CD4-positive, CD25-positive, alpha-beta regulatory T cell (primary cell): ENCODE results near the gene GULP1. TPM values are rescaled to one million over a fixed set of nuclear protein-coding genes. Genes with fewer than 3 reads are reported as not detected.
"Not testable (repeated sequence)": the region's sequence is repeated elsewhere in the genome, so short reads cannot be mapped to it uniquely, and the experiment has no call there.

ENCODE experiments used
- ATAC-seq, 2 donors: fragments of 150-1000 bp; cut with Tn5 transposase; one replicate each; pipeline ENCODE4 v1.10.0; 2021; ENCODE audit warnings: low read depth in 2 of 2, moderate number of reproducible peaks in 2 of 2, moderate library complexity in 1 of 2
- DNase-seq, 3 donors: peaks; one replicate each; pipeline versions ENCODE4 v3.0.0 to v3.0.0-alpha.2; 2012 to 2022; ENCODE audit warnings: mixed read lengths in 1 of 3
- H3K27ac ChIP-seq: one replicate; pipeline ENCODE4 v1.7.0; 2013; ENCODE audit warnings: mild to moderate bottlenecking, low read length; ENCODE audit not compliant: insufficient read depth, poor library complexity, severe bottlenecking
- H3K27me3 ChIP-seq: one replicate; pipeline ENCODE4 v1.7.0; 2013; ENCODE audit warnings: low read length; ENCODE audit not compliant: control insufficient read depth, insufficient read depth
- H3K36me3 ChIP-seq: one replicate; pipeline ENCODE4 v1.7.0; 2013; ENCODE audit warnings: mild to moderate bottlenecking, low read length, moderate library complexity; ENCODE audit not compliant: control insufficient read depth, insufficient read depth
- H3K4me1 ChIP-seq: 2 replicates; pipeline ENCODE4 v1.7.0; 2013; ENCODE audit warnings: mild to moderate bottlenecking, low read length; ENCODE audit not compliant: insufficient read depth, control insufficient read depth, poor library complexity, severe bottlenecking
- H3K4me3 ChIP-seq: one replicate; pipeline ENCODE4 v1.7.0; 2013; ENCODE audit warnings: low read depth, mild to moderate bottlenecking, low read length, moderate library complexity
- H3K9me3 ChIP-seq, 2 experiments: 1 replicate in 1 of 2; 2 replicates in 1 of 2; pipeline ENCODE4 v1.7.0; 2013; ENCODE audit warnings: low read length in 2 of 2, mild to moderate bottlenecking in 1 of 2, moderate library complexity in 1 of 2; ENCODE audit not compliant: control insufficient read depth in 2 of 2
- H3K27ac Mint-ChIP-seq, 3 donors: one replicate each; pipeline ENCODE4 v1.8.0; 2020 to 2022; ENCODE audit warnings: mild to moderate bottlenecking in 3 of 3, mixed read lengths in 3 of 3, moderate library complexity in 2 of 3
- H3K27me3 Mint-ChIP-seq: one replicate; pipeline ENCODE4 v1.8.0; 2022; ENCODE audit warnings: mild to moderate bottlenecking, mixed read lengths
- H3K36me3 Mint-ChIP-seq: one replicate; pipeline ENCODE4 v1.8.0; 2020; ENCODE audit warnings: mixed read lengths
- H3K4me1 Mint-ChIP-seq, 4 donors: one replicate each; pipeline ENCODE4 v1.8.0; 2020 to 2022; ENCODE audit warnings: mixed read lengths in 4 of 4, mild to moderate bottlenecking in 1 of 4
- H3K4me3 Mint-ChIP-seq, 4 donors: one replicate each; pipeline ENCODE4 v1.8.0; 2020 to 2022; ENCODE audit warnings: mild to moderate bottlenecking in 4 of 4, mixed read lengths in 4 of 4, moderate library complexity in 3 of 4
- H3K9me3 Mint-ChIP-seq, 7 donors: one replicate each; pipeline ENCODE4 v1.8.0; 2020 to 2022; ENCODE audit warnings: mixed read lengths in 7 of 7, mild to moderate bottlenecking in 3 of 7, moderate library complexity in 2 of 7
- polyA plus RNA-seq, 4 donors: library from polyadenylated mRNA; unstranded; fragments of 300-500 nt; fragmentation: Illumina TruSeq; gene quantifications; one replicate each; pipeline ENCODE4 v1.2.3, GENCODE V29; 2021
- total RNA-seq: library from RNA; stranded (reverse); gene quantifications from one replicate; pipeline ENCODE4 v1.2.3, GENCODE V29; 2022

GULP1 gene
- total and polyA plus RNA-seq, 5 donors from 2014 or later: not detected

DNA sequence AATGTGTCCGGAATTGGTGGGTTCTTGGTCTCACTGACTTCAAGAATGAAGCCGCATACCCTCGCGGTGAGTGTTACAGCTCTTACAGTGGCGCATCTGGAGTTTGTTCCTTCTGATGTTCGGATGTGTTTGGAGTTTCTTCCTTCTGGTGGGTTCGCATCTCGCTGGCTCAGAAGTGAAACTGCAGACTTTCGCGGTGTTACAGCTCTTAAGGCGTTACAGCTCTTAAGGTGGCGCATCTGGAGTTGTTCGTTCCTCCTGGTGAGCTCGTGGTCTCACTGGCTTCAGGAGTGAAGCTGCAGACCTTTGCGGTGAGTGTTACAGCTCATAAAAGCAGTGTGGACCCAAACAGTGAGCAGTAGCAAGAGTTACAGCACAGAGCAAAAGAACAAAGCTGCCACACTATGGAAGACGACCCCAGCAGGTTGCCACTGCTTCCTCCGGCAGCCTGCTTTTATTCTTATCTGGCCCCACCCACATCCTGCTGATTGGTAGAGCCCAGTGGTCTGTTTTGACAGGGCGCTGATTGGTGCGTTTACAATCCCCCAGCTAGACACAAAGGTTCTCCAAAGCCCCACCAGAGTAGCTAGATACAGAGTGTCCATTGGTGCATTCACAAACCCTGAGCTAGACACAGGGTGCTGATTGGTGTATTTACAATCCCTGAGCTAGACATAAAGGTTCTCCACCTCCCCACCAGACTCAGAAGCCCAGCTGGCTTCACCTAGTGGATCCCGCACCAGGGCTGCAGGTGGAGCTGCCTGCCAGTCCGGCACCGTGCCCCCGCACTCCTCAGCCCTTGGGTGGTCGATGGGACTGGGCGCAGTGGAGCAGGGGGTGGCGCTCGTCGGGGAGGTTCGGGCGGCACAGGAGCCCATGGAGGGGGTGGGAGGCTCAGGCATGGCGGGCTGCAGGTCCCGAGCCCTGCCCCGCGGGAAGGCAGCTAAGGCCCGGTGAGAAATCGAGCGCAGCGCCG lies 314.2 kb downstream of the GULP1 start:
- not testable (repeated sequence) for H3K9me3 ChIP-seq, H3K4me1 ChIP-seq, H3K27me3 Mint-ChIP-seq, H3K27ac ChIP-seq, H3K9me3 Mint-ChIP-seq, H3K36me3 ChIP-seq, H3K4me3 ChIP-seq, H3K27me3 ChIP-seq, H3K36me3 Mint-ChIP-seq, H3K4me1 Mint-ChIP-seq, H3K27ac Mint-ChIP-seq, ATAC-seq
- peak overlapping the region in 1 of 4 donors; percentile 66 for H3K4me3 Mint-ChIP-seq
- DNase-seq: peak in 1 of 3 donors; percentile 1

DNA sequence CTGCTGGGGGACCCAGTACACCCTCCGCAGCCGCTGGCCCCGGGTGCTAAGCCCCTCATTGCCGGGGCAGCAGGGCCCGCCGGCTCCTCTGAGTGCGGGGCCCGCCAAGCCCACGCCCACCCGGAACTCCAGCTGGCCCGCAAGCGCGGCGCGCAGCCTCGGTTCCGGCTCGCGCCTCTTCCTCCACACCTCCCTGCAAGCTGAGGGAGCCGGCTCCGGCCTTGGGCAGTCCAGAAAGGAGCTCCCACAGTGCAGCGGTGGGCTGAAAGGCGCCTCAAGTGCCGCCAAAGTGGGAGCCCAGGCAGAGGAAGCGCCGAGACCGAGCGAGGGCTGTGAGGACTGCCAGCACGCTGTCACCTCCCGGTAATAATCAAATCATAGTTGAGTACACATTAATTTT lies 314.9 kb downstream of the GULP1 start:
- not testable (repeated sequence) for H3K27ac Mint-ChIP-seq, ATAC-seq, DNase-seq, H3K9me3 Mint-ChIP-seq, H3K4me3 ChIP-seq, H3K27ac ChIP-seq, H3K9me3 ChIP-seq, H3K36me3 Mint-ChIP-seq, H3K27me3 Mint-ChIP-seq, H3K4me1 Mint-ChIP-seq, H3K27me3 ChIP-seq, H3K36me3 ChIP-seq, H3K4me1 ChIP-seq
- peak overlapping the region in 1 of 4 donors; percentile 15 for H3K4me3 Mint-ChIP-seq

DNA sequence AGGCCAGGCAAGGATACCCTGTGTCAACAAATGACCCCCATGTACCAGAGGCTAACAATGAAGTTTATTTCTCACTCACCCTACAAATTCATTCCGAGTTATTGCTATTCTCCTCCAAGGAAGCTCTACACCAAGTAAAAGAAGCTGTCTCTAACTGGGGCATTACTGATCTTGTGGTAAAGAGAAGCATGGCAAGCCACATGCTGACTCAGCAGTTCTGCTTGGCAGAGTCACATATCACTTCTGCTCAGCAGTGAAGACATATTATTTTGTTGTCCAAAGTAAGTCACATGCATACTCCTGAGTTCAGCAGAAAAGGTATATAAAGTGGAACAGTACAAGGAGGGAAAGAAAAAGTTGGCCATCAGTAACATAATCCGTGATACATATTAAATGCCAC lies 315.8 kb downstream of the GULP1 start:
- H3K36me3 Mint-ChIP-seq: no peaks in the 10 kb centered on the region

DNA sequence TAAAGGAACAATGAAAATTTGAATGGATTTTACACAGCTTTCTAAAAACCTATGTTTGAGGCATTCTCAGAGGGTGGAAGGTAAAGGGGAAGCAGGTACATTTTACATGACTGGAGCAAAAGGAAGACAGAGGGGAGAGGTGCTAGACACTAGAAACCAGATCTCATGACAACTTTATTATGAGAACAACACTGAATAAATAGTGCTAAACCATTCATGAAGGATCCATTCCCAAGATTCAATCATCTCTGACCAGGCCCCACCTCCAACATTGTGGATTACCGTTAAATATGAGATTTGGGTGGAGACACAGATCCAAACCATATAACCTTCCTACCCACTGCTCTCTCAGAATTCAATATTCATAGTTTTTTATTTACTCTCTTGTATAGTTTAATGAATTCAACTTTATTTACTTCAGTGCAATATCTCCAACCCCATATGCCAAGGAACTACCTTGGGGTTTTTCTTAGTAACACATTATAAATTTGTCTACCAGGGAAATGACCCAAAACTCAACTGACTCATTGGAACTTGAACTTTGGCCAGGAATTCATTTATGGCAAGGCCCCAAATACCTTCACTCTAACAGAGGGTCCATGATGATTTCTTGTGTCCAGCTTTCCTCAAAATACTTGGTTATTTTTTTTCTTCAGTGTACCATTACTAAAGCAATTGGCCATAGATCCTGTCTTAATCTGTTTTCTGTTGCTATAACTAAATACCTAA lies 317.8 kb downstream of the GULP1 start:
- Mint-ChIP-seq H3K4me1 (no peaks in the 10 kb centered on the region), H3K4me3 (no peak overlapping the region), H3K27me3 (no peaks in the 10 kb centered on the region), H3K9me3 (peaks cover 0 to 4% (median 0%) of the 10 kb centered on the region in 7 donors), H3K27ac (no peak overlapping the region), H3K36me3 (no peaks in the 10 kb centered on the region)
- H3K4me1 ChIP-seq: no peaks in the 10 kb centered on the region
- no peaks in the 10 kb centered on the region for H3K27me3 ChIP-seq
- ATAC-seq (no peak), DNase-seq (no peak)
- H3K27ac ChIP-seq: no peak overlapping the region
- no peak overlapping the region for H3K4me3 ChIP-seq
- H3K9me3 ChIP-seq: no peaks in the 10 kb centered on the region
- no peaks in the 10 kb centered on the region for H3K36me3 ChIP-seq

More for the DNA sequence above, 315.8 kb downstream of the GULP1 start:
- H3K4me3 Mint-ChIP-seq: no peak overlapping the region
- no peaks in the 10 kb centered on the region for H3K9me3 ChIP-seq
- no peaks in the 10 kb centered on the region for H3K27me3 ChIP-seq
- no peak overlapping the region for H3K27ac ChIP-seq
- no peaks in the 10 kb centered on the region for H3K27me3 Mint-ChIP-seq
- H3K4me1 ChIP-seq: no peaks in the 10 kb centered on the region
- no peak overlapping the region for H3K4me3 ChIP-seq
- no peak overlapping the region for H3K27ac Mint-ChIP-seq
- H3K9me3 Mint-ChIP-seq: peaks cover 0 to 4% (median 0%) of the 10 kb centered on the region in 7 donors
- H3K36me3 ChIP-seq: no peaks in the 10 kb centered on the region
- ATAC-seq (no peak), DNase-seq (peak in 1 of 3 donors; percentile 1)
- no peaks in the 10 kb centered on the region for H3K4me1 Mint-ChIP-seq

DNA sequence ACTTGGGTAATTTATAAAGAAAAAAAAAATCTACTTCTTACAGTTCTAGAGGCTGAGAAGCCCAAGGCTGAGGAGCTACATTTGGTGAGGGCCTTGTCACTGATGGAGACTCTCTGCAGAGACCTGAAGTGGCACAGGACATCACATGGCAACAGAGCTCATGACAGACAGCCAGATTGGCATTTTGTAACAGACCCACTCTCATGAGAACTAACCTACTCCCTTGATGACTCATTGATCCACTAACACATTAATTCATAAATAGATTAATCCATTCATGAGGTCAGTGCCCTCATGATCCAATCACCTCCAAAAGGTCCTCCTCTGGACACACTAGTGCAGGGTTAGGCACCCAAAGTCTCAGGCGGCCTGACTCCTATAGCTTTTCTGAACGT lies 318.4 kb downstream of the GULP1 start:
- Mint-ChIP-seq H3K27me3 (no peaks in the 10 kb centered on the region), H3K27ac (no peak overlapping the region), H3K36me3 (no peaks in the 10 kb centered on the region), H3K4me3 (no peak overlapping the region), H3K4me1 (no peaks in the 10 kb centered on the region), H3K9me3 (peaks cover 0 to 4% (median 0%) of the 10 kb centered on the region in 7 donors)
- no peaks in the 10 kb centered on the region for H3K36me3 ChIP-seq
- H3K4me1 ChIP-seq: no peaks in the 10 kb centered on the region
- no peak overlapping the region for H3K4me3 ChIP-seq
- H3K9me3 ChIP-seq: no peaks in the 10 kb centered on the region
- DNase-seq: no peak
- peak in 1 of 2 donors; percentile 20 for ATAC-seq
- no peaks in the 10 kb centered on the region for H3K27me3 ChIP-seq
- no peak overlapping the region for H3K27ac ChIP-seq

DNA sequence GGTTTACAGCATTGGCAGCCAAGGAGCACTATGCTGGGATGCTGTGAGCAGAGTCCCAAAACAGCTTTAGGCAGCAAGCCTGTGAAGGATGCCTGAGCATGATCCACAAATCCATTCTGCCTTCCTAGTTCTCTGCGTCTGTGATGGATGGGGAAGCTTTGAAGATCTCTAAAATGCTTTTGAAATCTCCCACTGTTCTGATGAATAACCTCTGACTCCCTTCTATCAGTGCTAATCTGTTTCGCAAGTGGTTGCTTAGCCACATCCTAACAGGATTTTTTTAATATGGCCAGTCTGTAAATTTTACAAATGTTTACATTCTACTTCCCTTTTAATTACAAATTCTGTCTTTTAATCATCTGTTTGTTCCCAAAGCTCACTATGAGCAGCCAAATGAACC lies 319.2 kb downstream of the GULP1 start:
- Histone ChIP-seq H3K4me1 (no peaks in the 10 kb centered on the region), H3K27me3 (no peaks in the 10 kb centered on the region), H3K4me3 (no peak overlapping the region), H3K27ac (no peak overlapping the region), H3K9me3 (no peaks in the 10 kb centered on the region), H3K36me3 (no peaks in the 10 kb centered on the region)
- Mint-ChIP-seq H3K27me3 (no peaks in the 10 kb centered on the region), H3K27ac (no peak overlapping the region), H3K4me3 (no peak overlapping the region), H3K9me3 (peaks cover 0 to 4% (median 0%) of the 10 kb centered on the region in 7 donors), H3K4me1 (no peaks in the 10 kb centered on the region), H3K36me3 (no peaks in the 10 kb centered on the region)
- ATAC-seq: no peak
- no peak for DNase-seq

DNA sequence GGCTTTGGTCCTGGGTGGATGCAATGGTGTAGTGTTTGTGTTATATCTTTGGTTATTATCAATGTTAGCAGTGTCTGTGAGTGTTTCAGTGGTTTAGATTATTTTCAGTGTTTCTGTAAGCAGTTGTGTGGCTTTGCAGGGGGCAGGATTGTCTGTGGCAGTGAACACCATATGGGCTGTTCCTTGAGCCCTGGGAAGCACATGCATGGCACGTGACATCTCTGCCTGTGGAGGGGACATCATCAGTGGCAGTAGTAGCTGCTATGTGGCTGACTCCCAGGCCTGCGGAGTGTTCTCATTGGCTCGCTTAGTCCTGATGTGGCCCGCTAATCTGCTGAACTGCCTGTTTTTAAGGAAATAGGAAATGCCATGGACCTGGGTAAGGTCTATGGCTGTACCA lies 327.5 kb downstream of the GULP1 start:
- no peak overlapping the region for H3K27ac Mint-ChIP-seq
- no peak overlapping the region for H3K4me3 Mint-ChIP-seq
- peaks cover 0 to 11% (median 5%) of the 10 kb centered on the region in 7 donors for H3K9me3 Mint-ChIP-seq
- Histone ChIP-seq H3K9me3 (peaks cover 0 to 11% of the 10 kb centered on the region in 2 experiments), H3K36me3 (no peaks in the 10 kb centered on the region), H3K27ac (no peak overlapping the region), H3K4me1 (no peaks in the 10 kb centered on the region), H3K27me3 (no peaks in the 10 kb centered on the region), H3K4me3 (no peak overlapping the region)
- H3K36me3 Mint-ChIP-seq: no peaks in the 10 kb centered on the region
- H3K27me3 Mint-ChIP-seq: no peaks in the 10 kb centered on the region
- DNase-seq (no peak), ATAC-seq (no peak)
- H3K4me1 Mint-ChIP-seq: no peaks in the 10 kb centered on the region
